HepG2 (cell line): ENCODE measurements around the gene PLPPR2. TPM values are rescaled to one million over a fixed set of nuclear protein-coding genes. Genes with fewer than 3 reads are reported as not detected.

ENCODE experiments used
- CBX5 ChIP-seq: sonication (generic); formaldehyde crosslinking; IDR thresholded peaks from 2 replicates; pipeline ENCODE4 v1.4.0; 2020; ENCODE audit warnings: missing genetic modification reagents, borderline replicate concordance
- CENPT ChIP-seq: sonication (generic); formaldehyde crosslinking; IDR thresholded peaks from 2 replicates; pipeline ENCODE4 v1.8.0; 2022; ENCODE audit warnings: low read depth, mild to moderate bottlenecking, moderate library complexity, missing genetic modification reagents
- FOXK2 ChIP-seq: fragments of 450-650 bp; IDR thresholded peaks from 2 replicates; pipeline ENCODE4 v1.6.1; 2016
- IKZF4 ChIP-seq: sonication (generic); formaldehyde crosslinking; IDR thresholded peaks from 2 replicates; pipeline ENCODE4 v1.5.1; 2020; ENCODE audit warnings: borderline replicate concordance, mild to moderate bottlenecking, low read depth, missing genetic modification reagents; ENCODE audit errors: not compliant biosample characterization
- KAT8 ChIP-seq: IDR thresholded peaks from 2 replicates; pipeline ENCODE4 v1.6.1; 2016; ENCODE audit warnings: missing genetic modification reagents, missing compliant biosample characterization
- KLF12 ChIP-seq: sonication (generic); formaldehyde crosslinking; IDR thresholded peaks from 2 replicates; pipeline ENCODE4 v1.4.0; 2020; ENCODE audit warnings: missing genetic modification reagents, borderline replicate concordance
- MAFG ChIP-seq: sonication (generic); formaldehyde crosslinking; IDR thresholded peaks from 2 replicates; pipeline ENCODE4 v1.5.1; 2020; ENCODE audit warnings: mild to moderate bottlenecking, missing genetic modification reagents
- RBAK ChIP-seq: sonication (generic); formaldehyde crosslinking; IDR thresholded peaks from 2 replicates; pipeline ENCODE4 v1.5.1; 2020; ENCODE audit warnings: mild to moderate bottlenecking, missing genetic modification reagents
- RFXANK ChIP-seq: IDR thresholded peaks from 2 replicates; pipeline ENCODE4 v1.6.1; 2016
- TARDBP ChIP-seq: sonication (generic); formaldehyde crosslinking; IDR thresholded peaks from 2 replicates; pipeline ENCODE4 v1.8.0; 2022; ENCODE audit warnings: mild to moderate bottlenecking, missing genetic modification reagents
- THYN1 ChIP-seq: sonication (generic); formaldehyde crosslinking; IDR thresholded peaks from 2 replicates; pipeline ENCODE4 v1.8.1; 2023; ENCODE audit warnings: low read depth, mild to moderate bottlenecking, moderate library complexity, missing genetic modification reagents, borderline replicate concordance
- ZFY ChIP-seq: sonication (generic); formaldehyde crosslinking; IDR thresholded peaks from 2 replicates; pipeline ENCODE4 v1.4.0; 2020; ENCODE audit warnings: missing genetic modification reagents
- ZKSCAN1 ChIP-seq: fragments of 150-350 bp; IDR thresholded peaks from 2 replicates; pipeline ENCODE4 v1.6.1; 2014; ENCODE audit warnings: low read length
- polyA plus RNA-seq, 8 experiments: library from polyadenylated mRNA; depleted of rRNA in 3 of 8; stranded (reverse) in 7 of 8; unstranded in 1 of 8; fragments of >200 nt; fragmentation: Illumina TruSeq in 4 of 8; extraction: Trizol in 4 of 8; gene quantifications; 2 replicates each; pipeline versions ENCODE4 v1.2.1 to v1.2.3, GENCODE V29; 2011 to 2016; ENCODE audit warnings: low read depth in 4 of 8, missing spikeins in 1 of 8, mixed read lengths in 1 of 8; ENCODE audit not compliant: insufficient read depth in 1 of 8
- total RNA-seq, 5 experiments: library from RNA; depleted of rRNA; stranded (reverse); fragments of >200 nt; fragmentation: Illumina TruSeq; extraction: Trizol; gene quantifications; 2 replicates each; pipeline ENCODE4 v1.2.3, GENCODE V29; 2016; ENCODE audit warnings: low read depth in 1 of 5
- TF ChIP-seq, protein P1 (sequence below): sonication (generic); formaldehyde crosslinking; conservative IDR thresholded peaks from 2 replicates; pipeline ENCODE4 v1.4.0; 2020; ENCODE audit warnings: missing genetic modification reagents
- TF ChIP-seq, protein P2 (sequence below): sonication (generic); formaldehyde crosslinking; IDR thresholded peaks from 2 replicates; pipeline ENCODE4 v1.5.0; 2020; ENCODE audit warnings: mild to moderate bottlenecking, low read depth, missing genetic modification reagents, borderline replicate concordance
- TF ChIP-seq, protein P3 (sequence below): sonication (generic); formaldehyde crosslinking; IDR thresholded peaks from 2 replicates; pipeline ENCODE4 v1.5.1; 2020; ENCODE audit warnings: missing genetic modification reagents, mild to moderate bottlenecking, borderline replicate concordance
- TF ChIP-seq, protein P4 (sequence below): sonication (generic); formaldehyde crosslinking; IDR thresholded peaks from 2 replicates; pipeline ENCODE4 v1.8.0; 2022; ENCODE audit warnings: mild to moderate bottlenecking, missing genetic modification reagents, moderate library complexity
- TF ChIP-seq, protein P5 (sequence below): sonication (generic); formaldehyde crosslinking; IDR thresholded peaks from 2 replicates; pipeline ENCODE4 v1.5.0; 2020; ENCODE audit warnings: missing genetic modification reagents
- TF ChIP-seq, protein P6 (sequence below): sonication (generic); formaldehyde crosslinking; IDR thresholded peaks from 2 replicates; pipeline ENCODE4 v1.4.0; 2020; ENCODE audit warnings: missing genetic modification reagents, borderline replicate concordance

The PLPPR2 gene
- total and polyA plus RNA-seq, 2 of the 13 experiments (the other 11 are each of a cell fraction or from before 2014, with no cell fraction given): 1.5 to 2.1 TPM

DNA sequence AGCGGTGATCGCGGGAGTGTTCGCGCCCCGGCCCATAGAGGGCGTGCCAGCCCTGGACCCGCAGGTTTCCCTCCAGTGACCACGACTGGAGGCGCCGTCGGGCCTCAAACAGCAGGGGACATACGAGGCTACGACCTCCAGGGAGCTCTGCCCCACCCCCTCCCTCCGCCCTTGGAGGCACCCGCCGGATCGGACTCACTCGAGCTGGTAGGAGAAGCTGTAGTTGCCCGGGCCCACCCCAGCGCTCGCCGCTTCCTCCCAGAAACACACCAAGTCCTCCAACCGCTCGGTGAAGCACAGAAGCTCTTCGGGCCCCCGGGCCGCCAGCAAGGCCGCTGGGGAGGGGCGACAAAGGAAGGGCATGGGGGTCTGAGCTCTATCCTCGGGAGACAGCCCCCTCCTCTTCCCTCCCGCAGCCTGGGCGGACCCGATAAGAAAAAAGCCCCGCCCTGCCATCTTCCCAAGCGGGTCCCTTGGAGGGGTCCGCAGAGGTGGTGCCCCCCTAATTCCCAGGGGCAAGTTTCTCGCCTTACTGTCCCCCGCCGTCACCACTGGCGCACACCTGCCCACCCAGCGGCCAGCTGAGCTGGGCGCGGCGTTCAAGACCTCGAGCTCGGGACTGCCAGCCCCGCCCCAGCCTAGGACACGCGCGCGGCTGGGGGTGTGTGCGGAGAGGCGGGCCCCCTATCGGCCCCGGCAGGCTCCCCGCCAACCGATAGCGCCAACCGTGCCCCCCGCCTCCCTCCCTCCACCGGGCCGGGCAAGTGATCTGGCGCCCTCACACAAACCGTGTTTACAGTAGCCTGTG is 27.9 kb downstream of the PLPPR2 start (continued):
- TF ChIP-seq, protein P1, sequence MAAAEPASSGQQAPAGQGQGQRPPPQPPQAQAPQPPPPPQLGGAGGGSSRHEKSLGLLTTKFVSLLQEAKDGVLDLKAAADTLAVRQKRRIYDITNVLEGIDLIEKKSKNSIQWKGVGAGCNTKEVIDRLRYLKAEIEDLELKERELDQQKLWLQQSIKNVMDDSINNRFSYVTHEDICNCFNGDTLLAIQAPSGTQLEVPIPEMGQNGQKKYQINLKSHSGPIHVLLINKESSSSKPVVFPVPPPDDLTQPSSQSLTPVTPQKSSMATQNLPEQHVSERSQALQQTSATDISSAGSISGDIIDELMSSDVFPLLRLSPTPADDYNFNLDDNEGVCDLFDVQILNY: peak; percentile 13; the same call in 1 of the 2 replicates
- TF ChIP-seq ZKSCAN1 (no peak), THYN1 (CRISPR knock-in tag) (no peak), RFXANK (no peak), CBX5 (CRISPR knock-in tag) (no peak; the same call in 1 of the 2 replicates), KAT8 (no peak), FOXK2 (no peak), RBAK (CRISPR knock-in tag) (no peak), CENPT (no peak), ZFY (peak; percentile 50; the same call in 1 of the 2 replicates), IKZF4 (CRISPR knock-in tag) (no peak), TARDBP (CRISPR knock-in tag) (no peak), KLF12 (CRISPR knock-in tag) (peak; percentile 18; the same call in 1 of the 2 replicates), MAFG (CRISPR knock-in tag) (no peak)
- TF ChIP-seq, protein P2, sequence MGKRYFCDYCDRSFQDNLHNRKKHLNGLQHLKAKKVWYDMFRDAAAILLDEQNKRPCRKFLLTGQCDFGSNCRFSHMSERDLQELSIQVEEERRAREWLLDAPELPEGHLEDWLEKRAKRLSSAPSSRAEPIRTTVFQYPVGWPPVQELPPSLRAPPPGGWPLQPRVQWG: no peak
- TF ChIP-seq, protein P3, sequence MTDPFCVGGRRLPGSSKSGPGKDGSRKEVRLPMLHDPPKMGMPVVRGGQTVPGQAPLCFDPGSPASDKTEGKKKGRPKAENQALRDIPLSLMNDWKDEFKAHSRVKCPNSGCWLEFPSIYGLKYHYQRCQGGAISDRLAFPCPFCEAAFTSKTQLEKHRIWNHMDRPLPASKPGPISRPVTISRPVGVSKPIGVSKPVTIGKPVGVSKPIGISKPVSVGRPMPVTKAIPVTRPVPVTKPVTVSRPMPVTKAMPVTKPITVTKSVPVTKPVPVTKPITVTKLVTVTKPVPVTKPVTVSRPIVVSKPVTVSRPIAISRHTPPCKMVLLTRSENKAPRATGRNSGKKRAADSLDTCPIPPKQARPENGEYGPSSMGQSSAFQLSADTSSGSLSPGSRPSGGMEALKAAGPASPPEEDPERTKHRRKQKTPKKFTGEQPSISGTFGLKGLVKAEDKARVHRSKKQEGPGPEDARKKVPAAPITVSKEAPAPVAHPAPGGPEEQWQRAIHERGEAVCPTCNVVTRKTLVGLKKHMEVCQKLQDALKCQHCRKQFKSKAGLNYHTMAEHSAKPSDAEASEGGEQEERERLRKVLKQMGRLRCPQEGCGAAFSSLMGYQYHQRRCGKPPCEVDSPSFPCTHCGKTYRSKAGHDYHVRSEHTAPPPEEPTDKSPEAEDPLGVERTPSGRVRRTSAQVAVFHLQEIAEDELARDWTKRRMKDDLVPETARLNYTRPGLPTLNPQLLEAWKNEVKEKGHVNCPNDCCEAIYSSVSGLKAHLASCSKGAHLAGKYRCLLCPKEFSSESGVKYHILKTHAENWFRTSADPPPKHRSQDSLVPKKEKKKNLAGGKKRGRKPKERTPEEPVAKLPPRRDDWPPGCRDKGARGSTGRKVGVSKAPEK (CRISPR knock-in tag): no peak; the same call in 1 of the 2 replicates
- TF ChIP-seq, protein P4, sequence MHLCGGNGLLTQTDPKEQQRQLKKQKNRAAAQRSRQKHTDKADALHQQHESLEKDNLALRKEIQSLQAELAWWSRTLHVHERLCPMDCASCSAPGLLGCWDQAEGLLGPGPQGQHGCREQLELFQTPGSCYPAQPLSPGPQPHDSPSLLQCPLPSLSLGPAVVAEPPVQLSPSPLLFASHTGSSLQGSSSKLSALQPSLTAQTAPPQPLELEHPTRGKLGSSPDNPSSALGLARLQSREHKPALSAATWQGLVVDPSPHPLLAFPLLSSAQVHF: no peak
- TF ChIP-seq, protein P5, sequence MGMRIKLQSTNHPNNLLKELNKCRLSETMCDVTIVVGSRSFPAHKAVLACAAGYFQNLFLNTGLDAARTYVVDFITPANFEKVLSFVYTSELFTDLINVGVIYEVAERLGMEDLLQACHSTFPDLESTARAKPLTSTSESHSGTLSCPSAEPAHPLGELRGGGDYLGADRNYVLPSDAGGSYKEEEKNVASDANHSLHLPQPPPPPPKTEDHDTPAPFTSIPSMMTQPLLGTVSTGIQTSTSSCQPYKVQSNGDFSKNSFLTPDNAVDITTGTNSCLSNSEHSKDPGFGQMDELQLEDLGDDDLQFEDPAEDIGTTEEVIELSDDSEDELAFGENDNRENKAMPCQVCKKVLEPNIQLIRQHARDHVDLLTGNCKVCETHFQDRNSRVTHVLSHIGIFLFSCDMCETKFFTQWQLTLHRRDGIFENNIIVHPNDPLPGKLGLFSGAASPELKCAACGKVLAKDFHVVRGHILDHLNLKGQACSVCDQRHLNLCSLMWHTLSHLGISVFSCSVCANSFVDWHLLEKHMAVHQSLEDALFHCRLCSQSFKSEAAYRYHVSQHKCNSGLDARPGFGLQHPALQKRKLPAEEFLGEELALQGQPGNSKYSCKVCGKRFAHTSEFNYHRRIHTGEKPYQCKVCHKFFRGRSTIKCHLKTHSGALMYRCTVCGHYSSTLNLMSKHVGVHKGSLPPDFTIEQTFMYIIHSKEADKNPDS: no peak
- TF ChIP-seq, protein P6, sequence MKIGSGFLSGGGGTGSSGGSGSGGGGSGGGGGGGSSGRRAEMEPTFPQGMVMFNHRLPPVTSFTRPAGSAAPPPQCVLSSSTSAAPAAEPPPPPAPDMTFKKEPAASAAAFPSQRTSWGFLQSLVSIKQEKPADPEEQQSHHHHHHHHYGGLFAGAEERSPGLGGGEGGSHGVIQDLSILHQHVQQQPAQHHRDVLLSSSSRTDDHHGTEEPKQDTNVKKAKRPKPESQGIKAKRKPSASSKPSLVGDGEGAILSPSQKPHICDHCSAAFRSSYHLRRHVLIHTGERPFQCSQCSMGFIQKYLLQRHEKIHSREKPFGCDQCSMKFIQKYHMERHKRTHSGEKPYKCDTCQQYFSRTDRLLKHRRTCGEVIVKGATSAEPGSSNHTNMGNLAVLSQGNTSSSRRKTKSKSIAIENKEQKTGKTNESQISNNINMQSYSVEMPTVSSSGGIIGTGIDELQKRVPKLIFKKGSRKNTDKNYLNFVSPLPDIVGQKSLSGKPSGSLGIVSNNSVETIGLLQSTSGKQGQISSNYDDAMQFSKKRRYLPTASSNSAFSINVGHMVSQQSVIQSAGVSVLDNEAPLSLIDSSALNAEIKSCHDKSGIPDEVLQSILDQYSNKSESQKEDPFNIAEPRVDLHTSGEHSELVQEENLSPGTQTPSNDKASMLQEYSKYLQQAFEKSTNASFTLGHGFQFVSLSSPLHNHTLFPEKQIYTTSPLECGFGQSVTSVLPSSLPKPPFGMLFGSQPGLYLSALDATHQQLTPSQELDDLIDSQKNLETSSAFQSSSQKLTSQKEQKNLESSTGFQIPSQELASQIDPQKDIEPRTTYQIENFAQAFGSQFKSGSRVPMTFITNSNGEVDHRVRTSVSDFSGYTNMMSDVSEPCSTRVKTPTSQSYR (CRISPR knock-in tag): peak; percentile 71; the same call in 1 of the 2 replicates
